PC-3 (cell line): ENCODE results near the gene ACSL6.

ENCODE experiments used
- EZH2 ChIP-seq: fragments of 300-600 bp; sonication (generic); IDR thresholded peaks from one replicate; pipeline ENCODE4 v1.6.1; 2017; ENCODE audit warnings: antibody characterized with exemption, mild to moderate bottlenecking, low read length; ENCODE audit not compliant: unreplicated experiment
- EZH2phosphoT487 ChIP-seq: fragments of 300-600 bp; sonication (generic); IDR thresholded peaks from 2 replicates; pipeline ENCODE4 v1.6.1; 2018; ENCODE audit warnings: mild to moderate bottlenecking, antibody characterized with exemption, low read length, borderline replicate concordance
- TF ChIP-seq, protein P1 (sequence below): fragments of 300-600 bp; sonication (generic); conservative IDR thresholded peaks from 2 replicates; pipeline ENCODE4 v1.5.1; 2017; ENCODE audit warnings: antibody characterized with exemption, low read depth, mild to moderate bottlenecking, low read length

DNA sequence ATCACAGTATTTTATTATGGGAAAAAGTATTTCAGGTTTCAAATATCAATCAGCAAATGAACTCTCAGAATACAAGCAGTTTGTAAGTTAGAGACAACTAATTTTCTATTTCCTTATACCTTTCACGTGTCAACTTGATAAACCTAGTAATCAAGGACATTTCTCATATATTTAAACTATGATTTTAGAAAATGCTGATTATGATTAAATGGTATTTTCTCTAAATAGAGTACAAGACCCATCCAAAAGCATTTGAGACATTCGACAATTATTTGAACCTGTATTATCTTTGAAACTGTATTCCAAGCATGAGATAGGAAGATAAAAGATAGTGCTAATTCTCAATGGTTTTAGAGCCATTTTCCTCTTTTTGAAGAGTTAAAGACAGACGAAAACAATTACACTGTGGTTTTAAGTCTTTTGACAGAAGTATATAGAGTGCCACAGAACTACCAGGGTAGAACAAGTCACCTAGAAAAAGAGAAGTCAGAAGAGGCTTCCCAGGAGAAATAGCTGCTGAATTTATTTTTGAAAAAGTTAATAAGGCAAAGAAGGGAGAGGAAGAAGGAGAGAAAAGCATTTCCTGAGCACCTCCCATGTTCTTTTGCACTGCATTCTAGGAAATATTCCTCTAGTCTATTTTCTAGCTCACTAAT is 71.6 kb downstream of the ACSL6 start:
- TF ChIP-seq, protein P1, sequence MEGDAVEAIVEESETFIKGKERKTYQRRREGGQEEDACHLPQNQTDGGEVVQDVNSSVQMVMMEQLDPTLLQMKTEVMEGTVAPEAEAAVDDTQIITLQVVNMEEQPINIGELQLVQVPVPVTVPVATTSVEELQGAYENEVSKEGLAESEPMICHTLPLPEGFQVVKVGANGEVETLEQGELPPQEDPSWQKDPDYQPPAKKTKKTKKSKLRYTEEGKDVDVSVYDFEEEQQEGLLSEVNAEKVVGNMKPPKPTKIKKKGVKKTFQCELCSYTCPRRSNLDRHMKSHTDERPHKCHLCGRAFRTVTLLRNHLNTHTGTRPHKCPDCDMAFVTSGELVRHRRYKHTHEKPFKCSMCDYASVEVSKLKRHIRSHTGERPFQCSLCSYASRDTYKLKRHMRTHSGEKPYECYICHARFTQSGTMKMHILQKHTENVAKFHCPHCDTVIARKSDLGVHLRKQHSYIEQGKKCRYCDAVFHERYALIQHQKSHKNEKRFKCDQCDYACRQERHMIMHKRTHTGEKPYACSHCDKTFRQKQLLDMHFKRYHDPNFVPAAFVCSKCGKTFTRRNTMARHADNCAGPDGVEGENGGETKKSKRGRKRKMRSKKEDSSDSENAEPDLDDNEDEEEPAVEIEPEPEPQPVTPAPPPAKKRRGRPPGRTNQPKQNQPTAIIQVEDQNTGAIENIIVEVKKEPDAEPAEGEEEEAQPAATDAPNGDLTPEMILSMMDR = no peak
- TF ChIP-seq EZH2phosphoT487 (no peak), EZH2 (no peak)
